ENCODE data around the gene PCDH1.

The PCDH1 gene

DNA sequence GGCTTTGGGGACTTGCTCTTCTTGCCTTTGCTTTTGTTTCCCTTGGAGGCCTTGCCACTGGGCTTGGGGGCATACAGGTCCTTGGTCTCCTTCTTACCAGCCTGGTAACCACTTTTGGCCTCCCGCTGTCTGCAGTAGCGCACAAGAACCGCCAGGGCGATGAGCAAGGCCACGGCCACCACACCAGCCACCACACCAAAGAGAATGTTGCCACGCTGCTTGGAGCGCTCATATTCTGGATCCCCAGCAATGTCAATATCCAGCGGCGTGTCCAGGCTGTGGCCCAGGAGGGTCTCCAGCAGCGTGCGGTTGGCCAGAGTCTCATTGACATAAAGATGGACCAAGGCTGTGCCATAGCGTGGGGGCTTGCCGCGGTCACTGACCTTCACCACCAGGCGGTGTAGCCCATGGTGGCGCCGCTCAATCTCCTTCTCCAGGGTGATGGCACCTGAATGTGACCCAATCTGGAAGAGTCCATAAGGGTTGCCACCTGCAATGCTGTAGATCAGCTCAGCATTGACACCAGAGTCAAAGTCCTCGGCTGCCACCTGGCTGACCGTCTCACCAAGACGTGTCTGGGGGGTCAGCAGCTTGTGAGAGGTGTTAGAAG, 14.5 kb downstream of the PCDH1 start:
- intact Hi-C loops (cut with DNase I; ENCODE audit: low total_unique reads) = no loop called here
- H3K27me3 ChIP-seq = no peaks in the 10 kb centered on the region
- TF ChIP-seq CTCF (IDR thresholded peaks at IDR 0.05) = no peak
- DNase-seq = no peak
- no peak overlapping the region for H3K4me3 ChIP-seq
- no peak overlapping the region for H3K27ac ChIP-seq
- H3K4me1 ChIP-seq = peaks cover 0 to 20% (median under 1%) of the 10 kb centered on the region in 4 donors
- no peaks in the 10 kb centered on the region for H3K9me3 ChIP-seq
- peaks cover 5 to 64% (median 33%) of the 10 kb centered on the region in 3 donors for H3K36me3 ChIP-seq

- H3K9me3 ChIP-seq = no peaks in the 10 kb centered on the region
- H3K4me1 ChIP-seq = peaks cover 0 to 27% (median 4%) of the 10 kb centered on the region in 4 donors
- no peak overlapping the region for H3K4me3 ChIP-seq
- no peak overlapping the region for H3K27ac ChIP-seq
- H3K36me3 ChIP-seq = peaks cover 0 to 58% (median 27%) of the 10 kb centered on the region in 3 donors
- intact Hi-C loops (cut with DNase I; ENCODE audit: low total_unique reads) = no loop called here
- H3K27me3 ChIP-seq = no peaks in the 10 kb centered on the region
- no peak for TF ChIP-seq CTCF (IDR thresholded peaks at IDR 0.05)
- no peak for DNase-seq
Observed at GRCh38 chr5:141862936-141863543, 15.2 kb downstream of the PCDH1 start.

- H3K9me3 ChIP-seq = no peaks in the 10 kb centered on the region
Observed at GRCh38 chr5:141861194-141861593, 17.0 kb downstream of the PCDH1 start.

GRCh38 chr5:141858079-141858765, 20.0 kb downstream of the PCDH1 start:
- intact Hi-C loops (cut with DNase I; ENCODE audit: low total_unique reads) = no loop called here
- Histone ChIP-seq H3K9me3 (no peaks in the 10 kb centered on the region), H3K27ac (no peak overlapping the region), H3K27me3 (no peaks in the 10 kb centered on the region), H3K36me3 (peaks cover 0 to 38% (median 15%) of the 10 kb centered on the region in 3 donors), H3K4me3 (no peak overlapping the region), H3K4me1 (peaks cover 0 to 33% (median 17%) of the 10 kb centered on the region in 4 donors)
- DNase-seq = no peak
- TF ChIP-seq CTCF (IDR thresholded peaks at IDR 0.05) = no peak

More at GRCh38 chr5:141861194-141861593, 17.0 kb downstream of the PCDH1 start:
- Histone ChIP-seq H3K4me1 (peaks cover 0 to 35% (median 6%) of the 10 kb centered on the region in 4 donors), H3K4me3 (no peak overlapping the region), H3K36me3 (peaks cover 0 to 49% (median 27%) of the 10 kb centered on the region in 3 donors), H3K27ac (no peak overlapping the region), H3K27me3 (no peaks in the 10 kb centered on the region)
- intact Hi-C loops (cut with DNase I; ENCODE audit: low total_unique reads) = no loop called here
- TF ChIP-seq CTCF (IDR thresholded peaks at IDR 0.05) = no peak
- DNase-seq = no peak

- Histone ChIP-seq H3K27ac (no peak overlapping the region), H3K4me1 (peaks cover 0 to 32% (median 17%) of the 10 kb centered on the region in 4 donors), H3K9me3 (no peaks in the 10 kb centered on the region), H3K36me3 (peaks cover 0 to 29% (median 10%) of the 10 kb centered on the region in 3 donors), H3K4me3 (no peak overlapping the region), H3K27me3 (no peaks in the 10 kb centered on the region)
- intact Hi-C loops (cut with DNase I; ENCODE audit: low total_unique reads) = no loop called here
- no peak for DNase-seq
- TF ChIP-seq CTCF (IDR thresholded peaks at IDR 0.05) = no peak
Observed at GRCh38 chr5:141857226-141857625, 21.0 kb downstream of the PCDH1 start.
